ENCODE measurements around the gene SEMA3C. TPM values are rescaled to one million over a fixed set of nuclear protein-coding genes. Genes with fewer than 3 reads are reported as not detected.

SEMA3C gene
- total RNA-seq, 1 donor from 2014 or later = 37.2 TPM

GRCh38 chr7:80843018-80843677 lies 75.7 kb downstream of the SEMA3C start:
- Histone ChIP-seq H3K27me3 (no peaks in the 10 kb centered on the region), H3K27ac (no peak overlapping the region), H3K9me3 (no peaks in the 10 kb centered on the region), H3K4me3 (no peak overlapping the region), H3K4me1 (peaks cover 6% of the 10 kb centered on the region), H3K36me3 (no peaks in the 10 kb centered on the region)
- intact Hi-C loops (cut with DNase I) = no loop called here
- no peak for TF ChIP-seq CTCF (IDR thresholded peaks at IDR 0.05)
- DNase-seq = no peak
- ATAC-seq = no peak

- peaks cover 6% of the 10 kb centered on the region for H3K4me1 ChIP-seq
- H3K4me3 ChIP-seq = no peak overlapping the region
- no peaks in the 10 kb centered on the region for H3K36me3 ChIP-seq
- DNase-seq (no peak), ATAC-seq (no peak)
- intact Hi-C loops (cut with DNase I) = no loop called here
- H3K9me3 ChIP-seq = no peaks in the 10 kb centered on the region
- no peak overlapping the region for H3K27ac ChIP-seq
- no peak for TF ChIP-seq CTCF (IDR thresholded peaks at IDR 0.05)
- H3K27me3 ChIP-seq = no peaks in the 10 kb centered on the region
Observed at GRCh38 chr7:80842022-80842790, 76.6 kb downstream of the SEMA3C start.

GRCh38 chr7:80841423-80841955 lies 77.4 kb downstream of the SEMA3C start:
- no peak for TF ChIP-seq CTCF (IDR thresholded peaks at IDR 0.05)
- Histone ChIP-seq H3K36me3 (no peaks in the 10 kb centered on the region), H3K4me3 (no peak overlapping the region), H3K27ac (no peak overlapping the region), H3K4me1 (peaks cover 6% of the 10 kb centered on the region), H3K9me3 (no peaks in the 10 kb centered on the region), H3K27me3 (no peaks in the 10 kb centered on the region)
- ATAC-seq = no peak
- intact Hi-C loops (cut with DNase I) = no loop called here
- no peak for DNase-seq

GRCh38 chr7:80840681-80841080 lies 78.2 kb downstream of the SEMA3C start:
- Histone ChIP-seq H3K4me3 (no peak overlapping the region), H3K27me3 (no peaks in the 10 kb centered on the region), H3K9me3 (no peaks in the 10 kb centered on the region), H3K27ac (no peak overlapping the region), H3K36me3 (no peaks in the 10 kb centered on the region), H3K4me1 (peaks cover 6% of the 10 kb centered on the region)
- intact Hi-C loops (cut with DNase I) = no loop called here
- TF ChIP-seq CTCF (IDR thresholded peaks at IDR 0.05) = no peak
- DNase-seq (no peak), ATAC-seq (no peak)

- ATAC-seq = no peak
- TF ChIP-seq CTCF (IDR thresholded peaks at IDR 0.05) = no peak
- intact Hi-C loops (cut with DNase I) = no loop called here
- Histone ChIP-seq H3K4me1 (peaks cover 6% of the 10 kb centered on the region), H3K9me3 (no peaks in the 10 kb centered on the region), H3K36me3 (no peaks in the 10 kb centered on the region), H3K27ac (no peak overlapping the region), H3K27me3 (no peaks in the 10 kb centered on the region), H3K4me3 (no peak overlapping the region)
- no peak for DNase-seq
Observed at GRCh38 chr7:80839855-80840254, 79.0 kb downstream of the SEMA3C start.

All from upper lobe of right lung (tissue), 1 donor.